HCT116 (cell line): ENCODE measurements around the gene PLP1. TPM values are rescaled to one million over a fixed set of nuclear protein-coding genes. Genes with fewer than 3 reads are reported as not detected.

ENCODE experiments used
- ATAC-seq: fragments of 200-7000 bp; cut with Tn5 transposase; 2 replicates; pipeline ENCODE4 v1.9.1; 2020; ENCODE audit warnings: mild to moderate bottlenecking, moderate library complexity
- BruUV-seq: library from RNA; stranded (reverse); fragments of 400-500 nt; replicated peaks from 2 replicates; lab custom pipeline; 2021; lab: Mats Ljungman, UMichigan
- CTCF ChIA-PET: fragments of 300-600 bp; sonication (Branson Sonifier 250); formaldehyde crosslinking; loops from one replicate; lab custom pipeline; 2021; ENCODE audit warnings: antibody characterized with exemption; lab: Charles Lee
- POLR2A ChIA-PET: fragments of 300-600, 350-600 bp; sonication (Branson Sonifier 250); formaldehyde crosslinking; loops from one replicate; lab custom pipeline; 2021; ENCODE audit warnings: antibody characterized with exemption; lab: Charles Lee
- RAD21 ChIA-PET, 2 experiments: fragments of 300-600 bp; sonication (Branson Sonifier 250); formaldehyde crosslinking; loops; one replicate each; lab custom pipeline; 2023; ENCODE audit warnings: low total read pairs in 2 of 2; ENCODE audit not compliant: uncharacterized antibody in 2 of 2, unreplicated experiment in 2 of 2, low non-redundant PET in 1 of 2; lab: Charles Lee
- DNase-seq: peaks from one replicate; pipeline ENCODE4 v3.0.0-alpha.2; 2010; ENCODE audit warnings: low read depth, low spot score
- H2AFZ ChIP-seq: fragments of 200-600 bp; shearing (Covaris generic), sonication (generic); 2 replicates; pipeline ENCODE4 v1.6.1; 2017; ENCODE audit warnings: low read depth, mixed run types, mixed read lengths, antibody characterized with exemption, low read length; ENCODE audit not compliant: poor library complexity, severe bottlenecking
- H3K27ac ChIP-seq: 2 replicates; pipeline ENCODE4 v1.5.1; 2012; ENCODE audit warnings: low read depth, low read length
- H3K27me3 ChIP-seq: fragments of 200-600 bp; sonication (generic); 2 replicates; pipeline ENCODE4 v1.6.1; 2016; ENCODE audit warnings: mixed run types, low read length, mixed read lengths; ENCODE audit not compliant: insufficient read depth
- H3K36me3 ChIP-seq, 2 experiments: fragments of 200-500 bp in 1 of 2; fragments of 200-600 bp in 1 of 2; sonication (Bioruptor generic) in 1 of 2; sonication (generic) in 1 of 2; 2 replicates each; pipeline versions ENCODE4 v1.5.1 to v1.6.1; 2014 to 2016; ENCODE audit warnings: low read length in 2 of 2, inconsistent platforms in 1 of 2, mixed read lengths in 1 of 2, mixed run types in 1 of 2; ENCODE audit not compliant: insufficient read depth in 2 of 2, control insufficient read depth in 1 of 2
- H3K4me1 ChIP-seq, 2 experiments: fragments of 200-600 bp in 1 of 2; sonication (generic) in 1 of 2; 2 replicates each; pipeline versions ENCODE4 v1.5.1 to v1.6.1; 2012 to 2017; ENCODE audit warnings: low read length in 2 of 2, inconsistent platforms in 1 of 2, mild to moderate bottlenecking in 1 of 2, mixed read lengths in 1 of 2, mixed run types in 1 of 2, moderate library complexity in 1 of 2; ENCODE audit not compliant: insufficient read depth in 2 of 2, control insufficient read depth in 1 of 2
- H3K4me2 ChIP-seq: fragments of 200-600 bp; sonication (generic); 2 replicates; pipeline ENCODE4 v1.6.1; 2017; ENCODE audit warnings: mixed run types, low read length, mixed read lengths
- H3K4me3 ChIP-seq, 2 experiments: fragments of 200-600 bp in 1 of 2; sonication (generic) in 1 of 2; replicated peaks in 1 of 2; 2 replicates each; pipeline ENCODE4 v1.5.1; 2011 to 2016; ENCODE audit warnings: low read length in 2 of 2, control low read depth in 1 of 2, low read depth in 1 of 2, mild to moderate bottlenecking in 1 of 2, mixed read lengths in 1 of 2, mixed run types in 1 of 2
- H3K79me2 ChIP-seq: fragments of 200-600 bp; sonication (generic); 2 replicates; pipeline ENCODE4 v1.6.1; 2017; ENCODE audit warnings: mild to moderate bottlenecking, mixed run types, low read length, moderate library complexity, mixed read lengths; ENCODE audit not compliant: insufficient read depth
- H3K9ac ChIP-seq: fragments of 200-600 bp; sonication (generic); 2 replicates; pipeline ENCODE4 v1.6.1; 2016; ENCODE audit warnings: low read length, mixed read lengths
- H3K9me2 ChIP-seq: fragments of 200-600 bp; sonication (generic), shearing (Covaris generic); 2 replicates; pipeline ENCODE4 v1.6.1; 2017; ENCODE audit warnings: mixed run types, mild to moderate bottlenecking, moderate library complexity; ENCODE audit not compliant: insufficient read depth
- H3K9me3 ChIP-seq, 2 experiments: fragments of 200-500 bp in 1 of 2; fragments of 200-600 bp in 1 of 2; sonication (Bioruptor generic) in 1 of 2; sonication (generic) in 1 of 2; 2 replicates each; pipeline ENCODE4 v1.6.1; 2014 to 2017; ENCODE audit warnings: low read length in 2 of 2, mixed read lengths in 2 of 2, inconsistent platforms in 1 of 2, low read depth in 1 of 2, mild to moderate bottlenecking in 1 of 2, mixed run types in 1 of 2, moderate library complexity in 1 of 2; ENCODE audit not compliant: control insufficient read depth in 1 of 2, insufficient read depth in 1 of 2
- H4K20me1 ChIP-seq: fragments of 200-600 bp; sonication (generic), shearing (Covaris generic); 2 replicates; pipeline ENCODE4 v1.6.1; 2017; ENCODE audit warnings: mixed run types, mild to moderate bottlenecking, moderate library complexity; ENCODE audit not compliant: insufficient read depth
- CBX3 ChIP-seq: IDR thresholded peaks from 2 replicates; pipeline ENCODE4 v1.6.1; 2012; ENCODE audit warnings: low read depth
- CTCF ChIP-seq, 3 experiments: fragments of 200-600 bp in 1 of 3; sonication (generic) in 1 of 3; IDR thresholded peaks in 2 of 3; conservative IDR thresholded peaks in 1 of 3; 2 replicates each; pipeline ENCODE4 v1.5.1; 2012 to 2017; ENCODE audit warnings: low read depth in 2 of 3, low read length in 2 of 3, antibody characterized with exemption in 1 of 3, borderline replicate concordance in 1 of 3, control low read depth in 1 of 3, mild to moderate bottlenecking in 1 of 3, mixed read lengths in 1 of 3, mixed run types in 1 of 3, moderate library complexity in 1 of 3; ENCODE audit not compliant: insufficient read depth in 1 of 3
- EGR1 ChIP-seq: IDR thresholded peaks from 2 replicates; pipeline ENCODE4 v1.6.1; 2012; ENCODE audit warnings: low read depth
- ELF1 ChIP-seq: IDR thresholded peaks from 2 replicates; pipeline ENCODE4 v1.6.1; 2012; ENCODE audit warnings: low read depth, borderline replicate concordance
- EZH2 ChIP-seq: fragments of 200-600 bp; sonication (generic); IDR thresholded peaks from 2 replicates; pipeline ENCODE4 v1.6.1; 2017; ENCODE audit warnings: antibody characterized with exemption, mixed run types
- EZH2phosphoT487 ChIP-seq: fragments of 200-600 bp; IDR thresholded peaks from 2 replicates; pipeline ENCODE4 v1.6.1; 2018; ENCODE audit warnings: antibody characterized with exemption, borderline replicate concordance
- JUND ChIP-seq: IDR thresholded peaks from 2 replicates; pipeline ENCODE4 v1.6.1; 2012
- POLR2A ChIP-seq: IDR thresholded peaks from 2 replicates; pipeline ENCODE4 v1.7.0; 2011; ENCODE audit warnings: borderline replicate concordance; ENCODE audit not compliant: insufficient read depth, insufficient read length; ENCODE audit errors: extremely low read depth
- POLR2AphosphoS5 ChIP-seq: IDR thresholded peaks from 2 replicates; pipeline ENCODE4 v1.6.1; 2011; ENCODE audit warnings: mild to moderate bottlenecking, low read depth, low read length, moderate library complexity
- RAD21 ChIP-seq: IDR thresholded peaks from 2 replicates; pipeline ENCODE4 v1.6.1; 2012; ENCODE audit warnings: low read depth, mild to moderate bottlenecking
- REST ChIP-seq: IDR thresholded peaks from 2 replicates; pipeline ENCODE4 v1.6.1; 2012; ENCODE audit warnings: low read depth
- ZFX ChIP-seq: fragments of 450-650 bp; IDR thresholded peaks from 2 replicates; pipeline ENCODE4 v1.6.1; 2017
- ZNF274 ChIP-seq: fragments of 200-500 bp; sonication (Bioruptor generic); IDR thresholded peaks from 2 replicates; pipeline ENCODE4 v1.6.1; 2014; ENCODE audit warnings: mild to moderate bottlenecking, low read depth, low read length, inconsistent platforms
- intact Hi-C: fragments of 100-400 bp; cut with micrococcal nuclease; formaldehyde crosslinking; loops from 2 replicates; pipeline ENCODE4 v1.10.0; 2022
- total RNA-seq: library from RNA; stranded (reverse); gene quantifications from one replicate; pipeline ENCODE4 v1.2.1, GENCODE V29; 2021; ENCODE audit not compliant: unreplicated experiment

The PLP1 gene
- total RNA-seq, 1 experiment from 2014 or later = not detected

GRCh38 chrX:103782640-103783039 is 6.0 kb downstream of the PLP1 start:
- no peak for DNase-seq
- RAD21 ChIA-PET = no interaction called here
- no peak for ATAC-seq
- Histone ChIP-seq H3K4me1 (no peaks in the 10 kb centered on the region), H3K27me3 (no peaks in the 10 kb centered on the region; the same call in 1 of the 2 replicates), H3K36me3 (no peaks in the 10 kb centered on the region), H2AFZ (no peak overlapping the region), H3K9me2 (no peaks in the 10 kb centered on the region), H3K79me2 (no peaks in the 10 kb centered on the region), H3K27ac (no peak overlapping the region), H3K4me2 (no peak overlapping the region), H3K4me3 (no peak overlapping the region), H3K9me3 (no peaks in the 10 kb centered on the region), H3K9ac (no peak overlapping the region), H4K20me1 (no peaks in the 10 kb centered on the region)
- POLR2A ChIA-PET = no interaction called here
- CTCF ChIA-PET = no interaction called here
- TF ChIP-seq ZFX (no peak), ELF1 (no peak), POLR2AphosphoS5 (no peak), EZH2 (no peak), CTCF (IDR thresholded peaks at IDR 0.05 in 2 of 3, conservative IDR thresholded peaks at IDR 0.05 in 1 of 3; ENCODE audit: borderline replicate concordance in 1 of 3, insufficient read depth in 1 of 3, low read depth in 2 of 3, low read length in 2 of 3) (no peak), ZNF274 (no peak), JUND (no peak), CBX3 (no peak), EZH2phosphoT487 (no peak), RAD21 (no peak), EGR1 (no peak), REST (no peak), POLR2A (no peak)
- BruUV-seq = no TSS peak
- intact Hi-C loops = no loop called here
